Glomerular endothelial cell (primary cell): ENCODE results near the gene NCOR1. TPM values are rescaled to one million over a fixed set of nuclear protein-coding genes. Genes with fewer than 3 reads are reported as not detected.
"Not testable (repeated sequence)": the region's sequence is repeated elsewhere in the genome, so short reads cannot be mapped to it uniquely, and the experiment has no call there.

ENCODE experiments used
- DNase-seq: peaks from one replicate; pipeline ENCODE4 v3.0.0-alpha.2; 2011; ENCODE audit warnings: low read depth, low spot score; ENCODE audit errors: extremely low read depth
- total RNA-seq: library from RNA; depleted of rRNA; stranded (reverse); fragments of >200 nt; gene quantifications from 2 replicates; pipeline ENCODE4 v1.2.3, GENCODE V29; 2015

Gene NCOR1
- total RNA-seq, 1 donor from 2014 or later, result 107 TPM

DNA sequence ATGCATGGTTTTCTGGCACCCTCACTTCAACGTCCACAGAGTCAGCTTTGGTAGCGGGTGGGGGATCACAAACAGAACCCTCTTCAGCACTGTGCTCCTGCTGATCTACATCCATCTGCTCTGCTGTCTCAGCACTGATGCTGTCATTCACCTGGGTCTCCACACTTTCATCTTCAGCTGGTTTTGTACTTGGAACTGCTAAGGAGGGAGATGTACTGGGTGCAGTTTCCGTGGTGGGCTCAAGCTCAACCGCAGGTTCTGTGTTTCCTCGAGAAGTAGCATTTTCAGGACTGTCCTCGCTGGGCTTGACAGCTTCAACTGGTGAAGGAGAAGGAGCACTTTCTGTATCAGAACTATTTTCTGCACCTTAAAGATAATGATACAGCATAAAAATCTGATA lies 113.9 kb downstream of the NCOR1 start:
- DNase-seq, result no peak

DNA sequence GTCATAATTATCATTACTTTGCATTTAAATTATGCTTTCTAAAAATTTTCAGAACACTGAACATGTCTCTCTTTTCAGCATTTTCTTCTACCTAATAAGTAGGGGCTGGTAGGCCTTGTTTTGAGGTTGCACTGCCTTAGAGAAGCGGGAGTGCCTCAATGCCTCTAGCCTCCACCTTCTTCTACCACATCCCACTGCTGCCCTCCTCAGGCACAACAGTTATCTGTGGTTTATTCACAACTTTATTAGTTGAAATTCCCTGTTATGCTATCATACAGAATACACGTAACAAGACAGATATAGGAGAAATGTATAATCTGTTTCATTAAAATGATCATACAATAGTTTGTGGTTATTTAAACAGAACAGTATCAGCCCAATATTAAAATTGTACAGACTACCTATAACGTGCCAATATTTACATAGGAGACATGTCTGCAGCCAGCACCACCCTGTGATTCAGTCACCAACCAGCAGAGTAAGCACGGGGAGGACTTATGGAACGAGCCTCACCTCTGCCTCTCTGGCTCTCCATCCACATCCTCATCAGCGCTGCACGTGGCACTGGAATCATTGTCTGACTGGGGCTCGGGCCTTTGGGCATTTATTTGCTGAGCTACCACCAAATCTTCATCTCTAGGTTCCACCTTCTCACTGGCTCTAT lies 114.5 kb downstream of the NCOR1 start:
- DNase-seq, result no peak

DNA sequence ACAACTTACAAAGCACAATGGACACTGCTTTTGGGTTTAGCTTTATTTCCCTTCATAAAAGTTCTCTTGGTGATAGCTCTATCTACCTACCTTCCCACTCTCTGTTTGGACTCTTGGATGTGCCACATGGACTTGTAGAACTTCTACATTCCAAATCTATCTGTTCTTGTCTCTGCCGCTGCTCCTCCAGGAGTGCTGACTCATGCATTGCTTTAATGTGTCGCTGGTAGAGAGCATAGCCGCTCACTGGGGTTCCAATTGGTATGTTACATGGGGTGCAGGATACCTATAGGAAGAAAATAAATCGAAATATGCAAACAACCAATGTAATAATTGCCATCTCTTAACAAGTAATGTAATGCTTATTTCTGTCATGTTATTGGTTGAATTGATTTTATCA lies 123.6 kb downstream of the NCOR1 start:
- DNase-seq, result no peak

DNA sequence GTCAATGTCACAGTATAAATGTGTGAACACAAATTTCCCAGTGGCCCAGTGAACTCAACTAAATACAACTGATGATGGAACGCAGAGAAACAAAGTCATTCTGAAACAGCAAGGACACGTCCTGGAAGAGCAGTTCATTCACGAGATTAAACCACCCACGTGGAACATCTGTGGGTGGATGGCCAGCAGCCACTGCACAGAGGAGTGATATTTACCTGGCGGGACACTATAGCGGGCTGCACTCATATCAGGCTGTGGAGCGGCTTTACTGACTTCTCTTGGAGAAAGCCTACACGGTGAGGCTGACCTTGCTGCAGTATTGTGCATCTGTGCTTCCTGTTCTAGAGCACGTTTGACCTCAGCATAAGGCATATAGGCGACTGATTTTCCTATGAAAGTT lies 128.4 kb downstream of the NCOR1 start:
- DNase-seq, result no peak

DNA sequence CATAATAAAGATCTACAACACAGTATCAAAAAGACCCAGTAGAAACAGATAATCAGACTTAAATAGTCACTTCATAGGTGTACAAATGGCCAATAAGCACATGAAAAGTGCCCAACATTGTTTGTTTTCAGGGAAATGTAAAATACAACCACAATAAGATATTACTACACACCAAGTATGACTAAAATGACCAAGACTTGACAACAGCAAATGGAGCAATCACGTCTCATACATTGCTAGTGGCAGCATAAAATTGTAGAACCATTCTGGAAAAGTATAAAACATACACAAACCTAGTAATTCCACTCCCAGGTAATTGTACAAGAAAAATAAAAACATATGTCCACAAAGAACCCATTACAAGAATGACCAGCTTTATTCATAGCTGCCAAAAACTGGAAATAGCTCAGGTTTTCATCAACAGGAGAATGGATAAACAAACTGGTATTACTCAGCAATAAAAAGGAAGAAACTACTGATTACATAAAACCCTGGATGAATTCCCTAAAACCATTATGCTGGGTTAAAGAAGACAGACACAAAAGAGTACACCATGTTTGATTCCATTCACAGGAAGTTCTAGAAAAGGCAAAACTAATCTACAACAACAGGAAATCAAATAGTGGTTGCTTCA lies 130.2 kb downstream of the NCOR1 start:
- DNase-seq, result no peak

DNA sequence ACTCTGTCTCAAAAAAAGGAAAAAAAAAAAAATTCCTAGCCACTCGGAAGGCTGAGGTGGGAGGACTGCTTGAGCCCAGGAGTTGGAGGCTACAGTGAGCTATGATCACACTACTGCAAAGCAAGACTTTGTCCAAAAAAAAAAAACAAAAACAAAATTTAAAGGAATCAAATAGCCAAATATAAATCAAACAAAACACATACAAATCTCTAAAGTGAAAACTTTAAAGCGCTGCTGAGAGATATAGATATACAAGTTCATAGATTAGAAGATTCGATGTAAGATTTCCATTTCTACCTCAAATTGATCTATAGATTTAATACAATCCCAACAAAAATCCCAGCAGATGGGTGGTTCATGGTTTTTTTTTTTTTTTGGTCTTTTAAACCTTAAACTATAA lies 132.1 kb downstream of the NCOR1 start:
- DNase-seq, result no peak

DNA sequence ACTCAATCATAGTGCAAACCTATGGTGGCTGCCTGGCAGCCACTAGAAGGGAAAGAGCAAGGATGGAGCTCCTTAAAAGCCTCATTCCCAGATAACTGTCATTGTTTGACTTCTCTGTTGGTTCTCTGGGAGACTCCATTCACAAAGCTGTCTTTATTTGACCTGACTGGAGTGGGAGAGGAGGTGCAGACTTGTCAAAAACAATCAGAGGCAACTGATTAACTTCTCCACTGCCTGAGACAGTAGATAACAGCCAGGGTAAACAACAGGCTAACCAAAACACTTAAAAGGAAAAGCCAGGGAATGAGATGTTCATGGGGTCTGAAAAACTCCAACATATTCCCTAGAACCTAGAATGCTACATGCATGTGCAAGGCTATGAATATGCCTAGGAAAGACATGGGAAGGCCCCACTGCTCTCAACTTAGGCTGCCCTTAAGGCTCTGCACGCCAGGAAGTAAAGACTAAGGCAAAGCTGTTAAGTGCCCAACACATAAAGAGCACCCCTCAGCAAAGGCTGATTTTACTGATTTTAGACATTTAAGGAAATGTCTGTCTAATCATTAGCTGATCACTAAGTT lies 133.7 kb downstream of the NCOR1 start:
- no peak for DNase-seq

DNA sequence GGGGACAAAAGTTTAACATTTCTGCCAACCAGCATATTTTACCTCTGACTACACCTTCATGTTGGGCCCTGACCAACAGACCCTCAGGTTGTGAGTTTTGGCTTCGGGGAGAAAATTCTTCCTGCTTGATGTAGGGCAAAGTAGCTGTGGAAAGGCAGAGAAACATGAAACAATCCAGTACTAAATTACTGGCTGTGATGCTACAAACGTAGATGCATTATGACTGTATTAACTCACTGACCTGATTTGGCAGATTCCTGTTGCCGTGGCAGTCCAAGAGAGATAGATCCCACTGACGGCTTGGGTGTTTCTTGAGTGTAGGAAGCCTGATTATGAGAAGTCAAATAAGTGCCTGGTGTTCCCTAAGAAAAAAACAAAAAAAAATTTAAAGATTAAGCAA lies 135.0 kb downstream of the NCOR1 start:
- DNase-seq, result no peak

DNA sequence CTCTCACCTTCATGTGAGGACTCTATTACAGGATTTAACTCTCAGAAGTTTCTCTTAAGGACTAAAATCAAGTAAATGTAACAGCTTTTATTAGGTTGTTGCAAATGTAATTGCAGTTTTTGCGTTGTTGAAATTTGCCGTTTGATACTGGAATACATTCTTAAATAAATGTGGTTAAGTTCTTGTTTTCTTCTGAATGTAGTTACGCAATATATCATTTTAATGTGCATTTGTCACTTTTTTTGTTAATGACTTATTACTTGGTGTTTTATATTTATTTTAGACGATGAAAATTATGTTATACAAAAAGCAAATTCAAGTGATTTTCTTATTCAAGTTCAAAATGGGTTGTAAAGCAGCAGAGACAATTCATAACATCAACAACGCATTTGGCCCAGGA lies 139.4 kb downstream of the NCOR1 start:
- DNase-seq, result no peak

GRCh38 chr17:16074423-16074822 lies 140.9 kb downstream of the NCOR1 start:
- DNase-seq, result no peak

DNA sequence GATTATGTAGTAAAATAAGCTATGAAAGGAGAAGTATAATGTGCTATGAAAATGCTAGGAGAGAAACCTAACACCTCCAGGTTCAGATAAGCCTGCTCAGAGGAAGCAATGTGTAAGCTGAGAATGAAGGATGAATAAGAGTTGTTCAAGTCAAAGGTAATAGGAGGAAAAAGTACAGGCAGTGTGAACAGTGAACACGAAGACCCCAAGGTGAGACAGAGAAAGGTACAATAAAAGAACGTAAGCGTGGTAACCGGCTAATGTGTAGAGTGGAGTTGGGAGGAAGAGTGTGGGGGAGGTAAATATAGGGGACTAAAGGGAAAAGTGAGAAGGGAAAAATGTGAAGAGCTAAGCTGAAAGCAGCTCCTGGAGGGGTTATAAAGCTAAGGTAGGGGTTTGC lies 141.5 kb downstream of the NCOR1 start:
- DNase-seq, result no peak

DNA sequence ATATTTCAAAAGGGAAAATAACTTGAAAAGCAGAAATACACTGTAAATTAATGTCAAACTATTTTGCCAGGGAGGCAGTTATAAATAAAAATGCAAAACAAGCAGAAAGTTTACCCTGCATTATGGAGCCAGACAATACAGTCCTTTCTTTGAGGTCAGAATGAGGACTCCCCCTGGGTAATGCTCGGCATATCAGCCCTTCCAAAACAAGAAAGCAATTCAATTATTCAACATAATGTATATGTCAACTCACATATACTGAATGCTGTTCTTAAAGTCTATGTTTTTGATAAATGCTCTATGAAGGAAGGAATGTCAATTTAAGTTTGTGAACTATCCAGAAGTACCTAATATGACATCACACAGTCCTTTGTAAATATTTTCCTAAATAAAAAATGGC lies 143.3 kb downstream of the NCOR1 start:
- no peak for DNase-seq

- DNase-seq, result no peak
Observed at GRCh38 chr17:16068323-16068722, 147.0 kb downstream of the NCOR1 start.

DNA sequence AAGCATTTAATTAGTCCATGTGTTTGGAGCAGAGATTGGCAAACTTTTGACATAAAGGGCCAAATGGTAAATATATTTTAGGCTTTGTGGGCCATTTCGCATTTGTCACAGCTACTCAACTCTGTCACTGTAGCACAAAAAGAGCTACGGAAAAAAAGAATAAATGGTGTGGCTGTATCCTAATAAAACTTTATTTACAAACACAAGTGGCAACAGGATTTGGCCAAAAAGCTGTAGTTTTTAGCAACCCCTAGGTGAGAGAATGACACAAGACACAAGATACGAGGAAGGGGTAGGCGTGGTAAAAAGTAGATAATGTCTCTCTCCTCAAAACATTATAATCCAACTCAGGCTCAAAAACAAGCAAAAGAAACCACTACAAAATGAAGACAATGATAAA lies 149.2 kb downstream of the NCOR1 start:
- no peak for DNase-seq

- no peak for DNase-seq
Observed at GRCh38 chr17:16061631-16062030, 153.7 kb downstream of the NCOR1 start.

GRCh38 chr17:16055139-16055538 lies 160.2 kb downstream of the NCOR1 start:
- DNase-seq, result not testable (repeated sequence)

DNA sequence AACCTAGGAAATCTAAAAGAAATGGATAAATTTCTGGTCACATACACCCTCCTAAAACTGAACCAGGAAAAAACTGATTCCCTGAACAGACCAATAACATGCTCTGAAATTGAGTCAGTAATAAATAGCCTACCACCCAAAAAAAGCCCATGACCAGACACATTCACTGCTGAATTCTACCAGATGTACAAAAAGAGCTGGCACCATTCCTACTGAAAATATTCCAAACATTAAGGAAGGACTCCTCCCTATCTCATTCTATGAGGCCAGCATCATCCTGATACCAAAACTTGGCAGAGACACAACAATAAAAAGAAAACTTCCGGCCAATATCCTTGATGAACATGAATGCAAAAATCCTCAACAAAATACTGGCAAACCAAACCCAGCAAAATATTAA lies 162.8 kb downstream of the NCOR1 start:
- no peak for DNase-seq

- no peak for DNase-seq
Observed at GRCh38 chr17:16050844-16051243, 164.5 kb downstream of the NCOR1 start.

DNA sequence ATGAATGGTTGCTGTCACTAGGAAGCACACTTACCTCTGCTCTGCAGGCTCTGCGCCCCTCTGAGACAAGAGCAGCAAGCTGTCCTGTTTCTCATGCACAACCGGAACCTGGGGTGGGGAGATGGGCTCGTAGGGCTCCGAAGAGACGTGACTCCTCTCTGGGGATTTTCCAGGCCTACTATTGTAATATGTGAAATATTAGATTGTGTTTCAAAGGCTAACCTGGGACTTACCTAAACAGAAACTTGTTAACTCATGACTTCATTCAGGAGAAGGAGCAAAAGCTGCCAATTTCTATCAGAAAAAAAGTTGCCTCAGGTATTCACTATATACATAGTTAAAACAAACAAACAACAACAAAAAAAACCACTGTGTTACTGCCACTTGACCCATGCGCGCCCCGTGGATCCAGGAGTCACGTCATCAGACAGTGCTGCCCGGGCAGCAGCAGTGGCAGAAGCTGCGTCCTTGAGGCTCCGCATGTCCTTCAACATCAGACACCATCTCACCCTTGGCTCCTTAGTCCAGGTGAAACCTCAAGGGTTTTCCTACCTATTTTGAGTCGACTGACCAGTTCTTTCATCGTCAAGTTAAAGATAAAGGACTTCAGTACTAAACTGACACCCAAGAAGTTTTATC lies 166.4 kb downstream of the NCOR1 start:
- DNase-seq, result no peak

- DNase-seq, result no peak
Observed at GRCh38 chr17:16046966-16047365, 168.4 kb downstream of the NCOR1 start.

GRCh38 chr17:16044487-16044886 lies 170.8 kb downstream of the NCOR1 start:
- no peak for DNase-seq

DNA sequence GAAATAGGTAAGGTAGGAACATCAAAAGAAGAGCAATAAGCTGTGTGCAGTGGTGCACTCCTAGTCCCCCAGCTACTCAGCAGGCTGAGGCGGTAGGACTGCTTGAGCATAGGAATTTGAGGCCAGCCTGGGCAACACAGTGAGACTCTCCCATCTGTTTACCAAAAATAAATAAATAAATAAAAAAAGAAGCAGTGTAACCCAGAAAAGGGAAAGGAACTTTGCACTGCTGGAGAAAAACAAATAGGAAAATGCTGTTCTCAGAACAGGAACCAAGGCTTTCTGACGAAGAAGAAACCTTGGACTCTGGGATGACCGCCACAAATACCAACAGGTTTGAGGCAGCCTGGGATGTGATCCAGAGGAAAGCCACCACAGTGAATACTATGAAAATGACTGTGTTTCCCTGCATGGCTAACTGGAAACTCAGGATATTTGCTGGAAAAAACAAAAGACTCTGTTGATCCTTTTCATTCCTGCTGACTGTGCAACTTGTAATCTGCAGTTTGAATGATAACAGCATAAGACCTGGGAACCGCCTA lies 174.6 kb downstream of the NCOR1 start:
- no peak for DNase-seq
